Thyroid gland (tissue), 4 donors: Measurements from ENCODE around the gene SESN1.

Experiments used
- POLR2A ChIP-seq, 2 donors: fragments of 450-650 bp; IDR thresholded peaks; one replicate each; pipeline ENCODE4 v1.6.1; 2017; ENCODE audit warnings: antibody characterized with exemption in 2 of 2, mild to moderate bottlenecking in 2 of 2, moderate library complexity in 1 of 2
- TF ChIP-seq, protein P1 (sequence below), 6 experiments: fragments of 200-600 bp in 3 of 6; fragments of 450-650 bp in 3 of 6; sonication (generic) in 3 of 6; IDR thresholded peaks; one replicate each; pipeline ENCODE4 v1.5.1; 2016 to 2019; ENCODE audit warnings: antibody characterized with exemption in 6 of 6, mild to moderate bottlenecking in 2 of 6, inconsistent platforms in 1 of 6, moderate library complexity in 1 of 6

DNA sequence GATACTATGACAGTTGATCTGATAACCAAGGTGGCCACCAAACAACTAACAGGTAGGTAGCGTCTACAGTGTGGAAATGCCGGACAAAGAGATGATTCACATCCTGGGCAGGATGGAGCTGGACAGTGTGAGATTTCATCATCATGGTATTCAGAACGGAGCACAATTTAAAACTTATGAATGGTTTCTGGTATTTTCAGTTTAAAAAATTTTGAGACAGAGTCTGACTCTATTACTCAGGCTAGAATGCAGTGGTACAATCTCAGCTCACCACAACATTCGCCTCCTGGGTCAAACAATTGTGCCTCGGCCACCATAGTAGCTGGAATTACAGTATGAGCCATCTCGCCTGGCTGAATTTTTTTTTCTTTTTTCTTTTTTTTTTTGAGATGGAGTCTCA lies 44.5 kb upstream of the SESN1 start:
- TF ChIP-seq POLR2A (IDR thresholded peaks at IDR 0.05): no peak
- TF ChIP-seq, protein P1, sequence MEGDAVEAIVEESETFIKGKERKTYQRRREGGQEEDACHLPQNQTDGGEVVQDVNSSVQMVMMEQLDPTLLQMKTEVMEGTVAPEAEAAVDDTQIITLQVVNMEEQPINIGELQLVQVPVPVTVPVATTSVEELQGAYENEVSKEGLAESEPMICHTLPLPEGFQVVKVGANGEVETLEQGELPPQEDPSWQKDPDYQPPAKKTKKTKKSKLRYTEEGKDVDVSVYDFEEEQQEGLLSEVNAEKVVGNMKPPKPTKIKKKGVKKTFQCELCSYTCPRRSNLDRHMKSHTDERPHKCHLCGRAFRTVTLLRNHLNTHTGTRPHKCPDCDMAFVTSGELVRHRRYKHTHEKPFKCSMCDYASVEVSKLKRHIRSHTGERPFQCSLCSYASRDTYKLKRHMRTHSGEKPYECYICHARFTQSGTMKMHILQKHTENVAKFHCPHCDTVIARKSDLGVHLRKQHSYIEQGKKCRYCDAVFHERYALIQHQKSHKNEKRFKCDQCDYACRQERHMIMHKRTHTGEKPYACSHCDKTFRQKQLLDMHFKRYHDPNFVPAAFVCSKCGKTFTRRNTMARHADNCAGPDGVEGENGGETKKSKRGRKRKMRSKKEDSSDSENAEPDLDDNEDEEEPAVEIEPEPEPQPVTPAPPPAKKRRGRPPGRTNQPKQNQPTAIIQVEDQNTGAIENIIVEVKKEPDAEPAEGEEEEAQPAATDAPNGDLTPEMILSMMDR (IDR thresholded peaks at IDR 0.05): no peak
